ENCODE data around the gene MED7. TPM values are rescaled to one million over a fixed set of nuclear protein-coding genes. Genes with fewer than 3 reads are reported as not detected.

Gene MED7
- total and polyA plus RNA-seq, 2 of the 13 experiments (the other 11 are each of a cell fraction or from before 2014, with no cell fraction given): 9.2 to 9.4 TPM

GRCh38 chr5:157115012-157115411 is 27.7 kb downstream of the MED7 start (continued):
- TF ChIP-seq FOXC1 (CRISPR knock-in tag; IDR thresholded peaks at IDR 0.05; ENCODE audit: borderline replicate concordance) (no peak), U2AF1 (optimal IDR thresholded peaks at IDR 0.05; ENCODE audit: low read depth, low read length) (no peak), XRCC5 (optimal IDR thresholded peaks at IDR 0.05; ENCODE audit: low read length) (no peak), NFIC (IDR thresholded peaks at IDR 0.05; ENCODE audit: low read length) (no peak), ZNF556 (CRISPR knock-in tag; IDR thresholded peaks at IDR 0.05; ENCODE audit: borderline replicate concordance) (no peak), YEATS4 (CRISPR knock-in tag; IDR thresholded peaks at IDR 0.05; ENCODE audit: borderline replicate concordance) (no peak), MNT (IDR thresholded peaks at IDR 0.05) (no peak), ZNF75D (CRISPR knock-in tag; IDR thresholded peaks at IDR 0.05; ENCODE audit: borderline replicate concordance) (no peak), SNAPC5 (CRISPR knock-in tag; IDR thresholded peaks at IDR 0.05; ENCODE audit: borderline replicate concordance) (no peak), ZBTB26 (CRISPR knock-in tag; IDR thresholded peaks at IDR 0.05; ENCODE audit: borderline replicate concordance) (no peak), PAWR (CRISPR knock-in tag; IDR thresholded peaks at IDR 0.05; ENCODE audit: borderline replicate concordance) (no peak)

GRCh38 chr5:157113002-157113401 is 29.7 kb downstream of the MED7 start:
- Histone ChIP-seq H3K79me2 (ENCODE audit: insufficient read depth, low read length) (no peaks in the 10 kb centered on the region), H3K27ac (ENCODE audit: extremely low read length, insufficient read depth, low read length) (no peak overlapping the region), H3K4me3 (replicated peaks in 1 of 3; ENCODE audit: insufficient read depth in 1 of 3, low read depth in 2 of 3, low read length in 3 of 3) (no peak overlapping the region), H3K36me3 (replicated peaks in 1 of 2; ENCODE audit: control insufficient read depth in 1 of 2, insufficient read depth in 2 of 2, low read length in 2 of 2) (no peaks in the 10 kb centered on the region), H3K9ac (ENCODE audit: insufficient read depth, low read depth, low read length) (no peak overlapping the region), H3K4me1 (ENCODE audit: insufficient read depth, low read length) (peaks cover 17% of the 10 kb centered on the region; the same call in 1 of the 2 replicates), H3K4me2 (ENCODE audit: low read depth, low read length) (no peak overlapping the region), H3K27me3 (ENCODE audit: control insufficient read depth in 1 of 2, insufficient read depth in 2 of 2, low read length in 2 of 2) (no peaks in the 10 kb centered on the region; a peak in 1 of 5 replicates), H3K9me3 (ENCODE audit: low read length) (no peaks in the 10 kb centered on the region), H2AFZ (ENCODE audit: low read length) (peak overlapping the region; percentile 19), H4K20me1 (ENCODE audit: insufficient read depth, low read length) (no peaks in the 10 kb centered on the region)
- intact Hi-C loops (cut with micrococcal nuclease; ENCODE audit: unreplicated experiment) (no loop called here), in situ Hi-C loops (cut with HindIII; ENCODE audit: extremely low pct_ligation_motif_present, low pct_unique_long_range_greater_than_20kb) (no loop called here)
- ATAC-seq (no peak), FAIRE-seq (no peak), DNase-seq (ENCODE audit: low spot score) (no peak)
- WGBS (ENCODE audit: low lambda C conversion rate): 31% methylated on average over 5 of the region's 5 CpGs
- TF ChIP-seq REXO4 (CRISPR knock-in tag; IDR thresholded peaks at IDR 0.05; ENCODE audit: borderline replicate concordance) (no peak), ELF4 (CRISPR knock-in tag; IDR thresholded peaks at IDR 0.05; ENCODE audit: borderline replicate concordance) (no peak), TGIF2 (CRISPR knock-in tag; IDR thresholded peaks at IDR 0.05) (no peak), ZBTB49 (CRISPR knock-in tag; IDR thresholded peaks at IDR 0.05; ENCODE audit: borderline replicate concordance) (no peak), ZNF354B (CRISPR knock-in tag; IDR thresholded peaks at IDR 0.05) (no peak)
- ChIA-PET POLR2A (no interaction called here), CTCF (ENCODE audit: low intra/inter-chr PET ratio, low total read pairs) (no interaction called here)
- no TSS peak for BruUV-seq (replicated peaks)
